IPS-20b (cell line): ENCODE data around the gene DCAF10.
"Not testable (repeated sequence)": the region's sequence is repeated elsewhere in the genome, so short reads cannot be mapped to it uniquely, and the experiment has no call there.

Source experiments
- H3K27ac ChIP-seq: one replicate; pipeline ENCODE4 v1.5.1; 2013; ENCODE audit warnings: low read length
- H3K27me3 ChIP-seq: 2 replicates; pipeline ENCODE4 v1.6.1; 2013; ENCODE audit warnings: mild to moderate bottlenecking, low read length, inconsistent platforms; ENCODE audit not compliant: insufficient read depth
- H3K36me3 ChIP-seq: 2 replicates; pipeline ENCODE4 v1.6.1; 2013; ENCODE audit warnings: low read depth, mild to moderate bottlenecking, inconsistent platforms, low read length, moderate library complexity; ENCODE audit not compliant: insufficient read depth
- H3K4me1 ChIP-seq: 2 replicates; pipeline ENCODE4 v1.6.1; 2013; ENCODE audit warnings: mild to moderate bottlenecking, control low read depth, inconsistent platforms, low read length, moderate library complexity; ENCODE audit not compliant: insufficient read depth
- H3K4me3 ChIP-seq: 2 replicates; pipeline ENCODE4 v1.5.1; 2013; ENCODE audit warnings: mild to moderate bottlenecking, low read length, inconsistent platforms
- H3K9ac ChIP-seq: 2 replicates; pipeline ENCODE4 v1.6.1; 2013; ENCODE audit warnings: low read depth, mild to moderate bottlenecking, inconsistent platforms, low read length, moderate library complexity
- H3K9me3 ChIP-seq: 2 replicates; pipeline ENCODE4 v1.6.1; 2013; ENCODE audit warnings: mild to moderate bottlenecking, low read depth, low read length, inconsistent platforms; ENCODE audit not compliant: insufficient read depth

DCAF10 gene

GRCh38 chr9:37800631-37801286, at the start of gene DCAF10:
Gene DCAF10 (plus strand): TSS chr9:37800797. CDS start chr9:37800867, 70 bp downstream.
- no peaks in the 10 kb centered on the region for H3K36me3 ChIP-seq
- H3K27ac ChIP-seq: peak within 1 kb of the TSS; percentile 14
- H3K9me3 ChIP-seq: no peaks in the 10 kb centered on the region
- H3K27me3 ChIP-seq: no peaks in the 10 kb centered on the region
- peaks cover 13% of the 10 kb centered on the region; the same call in 1 of the 2 replicates for H3K4me1 ChIP-seq
- peak within 1 kb of the TSS; percentile 98 for H3K4me3 ChIP-seq
- peak within 1 kb of the TSS; percentile 92 for H3K9ac ChIP-seq

DNA sequence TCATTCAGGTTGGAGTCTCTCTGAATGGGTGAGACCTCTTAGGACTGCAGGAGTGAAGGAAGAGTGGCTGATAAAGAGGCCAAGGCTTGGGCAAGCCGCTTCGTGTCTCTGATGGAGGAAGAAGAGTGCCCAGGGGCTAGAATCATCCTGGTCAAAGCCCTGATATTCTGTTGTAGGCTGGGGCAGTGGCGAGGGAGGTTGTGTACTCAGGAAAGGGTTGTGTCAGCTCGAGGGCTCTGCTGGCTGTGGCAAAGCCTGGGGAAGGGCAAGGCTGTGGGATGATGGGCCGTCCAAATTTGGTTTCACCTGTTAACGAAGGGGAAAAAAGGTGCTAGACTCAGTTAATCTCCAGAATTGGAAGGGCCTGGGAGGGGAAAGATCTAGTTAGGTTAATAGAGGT, 49.4 kb upstream of the DCAF10 start:
- Histone ChIP-seq H3K9ac (no peak overlapping the region), H3K4me1 (no peaks in the 10 kb centered on the region), H3K27ac (no peak overlapping the region), H3K36me3 (no peaks in the 10 kb centered on the region), H3K27me3 (no peaks in the 10 kb centered on the region), H3K9me3 (no peaks in the 10 kb centered on the region), H3K4me3 (no peak overlapping the region)

- H3K9me3 ChIP-seq, H3K36me3 ChIP-seq, H3K4me1 ChIP-seq, H3K27me3 ChIP-seq, H3K27ac ChIP-seq, H3K4me3 ChIP-seq, H3K9ac ChIP-seq: not testable (repeated sequence)
These were observed 48.9 kb upstream of the DCAF10 start for GRCh38 chr9:37751704-37752103.

GRCh38 chr9:37752112-37752511, 48.5 kb upstream of the DCAF10 start:
- not testable (repeated sequence) for H3K36me3 ChIP-seq, H3K4me3 ChIP-seq, H3K9ac ChIP-seq, H3K27me3 ChIP-seq, H3K27ac ChIP-seq, H3K9me3 ChIP-seq, H3K4me1 ChIP-seq

DNA sequence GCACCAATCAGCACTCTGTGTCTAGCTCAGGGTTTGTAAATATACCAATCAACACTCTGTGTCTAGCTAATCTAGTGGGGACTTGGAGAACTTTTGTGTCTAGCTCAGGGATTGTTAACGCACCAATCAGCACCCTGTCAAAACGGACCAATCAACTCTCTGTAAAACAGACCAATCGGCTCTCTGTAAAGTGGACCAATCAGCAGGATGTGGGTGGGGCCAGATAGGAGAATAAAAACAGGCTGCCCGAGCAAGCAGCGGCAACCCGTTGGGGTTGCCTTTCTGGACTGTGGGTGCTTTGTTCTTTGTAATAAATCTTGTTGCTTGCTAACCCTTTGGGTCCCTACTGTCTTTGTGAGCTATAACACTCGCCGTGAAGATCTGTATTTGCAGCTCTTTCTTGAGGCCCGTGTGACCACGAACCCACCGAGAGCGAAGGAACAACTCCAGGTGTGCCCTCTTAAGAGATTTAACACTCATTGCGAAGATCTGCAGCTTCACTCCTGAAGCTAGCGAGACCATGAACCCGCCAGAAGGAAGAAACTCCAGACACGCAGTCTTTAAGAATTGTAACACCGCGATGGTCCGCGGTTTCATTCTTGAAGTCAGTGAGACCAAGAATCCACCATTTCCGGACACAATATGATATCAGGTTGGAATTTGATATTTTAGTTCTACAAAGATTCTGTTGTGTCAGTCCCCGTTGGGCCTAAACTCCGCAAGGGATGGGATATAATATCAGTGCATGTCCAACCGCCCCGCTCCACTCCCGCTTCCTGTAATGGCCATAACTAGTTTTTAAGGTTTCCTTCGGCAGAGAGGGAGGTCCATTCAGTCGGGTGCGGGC, 47.7 kb upstream of the DCAF10 start:
- Histone ChIP-seq H3K4me3 (peak overlapping the region; percentile 88; the same call in 1 of the 2 replicates), H3K9ac (peak overlapping the region; percentile 76; the same call in 1 of the 2 replicates), H3K27ac (no peak overlapping the region), H3K9me3 (no peaks in the 10 kb centered on the region), H3K27me3 (no peaks in the 10 kb centered on the region), H3K4me1 (no peaks in the 10 kb centered on the region), H3K36me3 (no peaks in the 10 kb centered on the region)

DNA sequence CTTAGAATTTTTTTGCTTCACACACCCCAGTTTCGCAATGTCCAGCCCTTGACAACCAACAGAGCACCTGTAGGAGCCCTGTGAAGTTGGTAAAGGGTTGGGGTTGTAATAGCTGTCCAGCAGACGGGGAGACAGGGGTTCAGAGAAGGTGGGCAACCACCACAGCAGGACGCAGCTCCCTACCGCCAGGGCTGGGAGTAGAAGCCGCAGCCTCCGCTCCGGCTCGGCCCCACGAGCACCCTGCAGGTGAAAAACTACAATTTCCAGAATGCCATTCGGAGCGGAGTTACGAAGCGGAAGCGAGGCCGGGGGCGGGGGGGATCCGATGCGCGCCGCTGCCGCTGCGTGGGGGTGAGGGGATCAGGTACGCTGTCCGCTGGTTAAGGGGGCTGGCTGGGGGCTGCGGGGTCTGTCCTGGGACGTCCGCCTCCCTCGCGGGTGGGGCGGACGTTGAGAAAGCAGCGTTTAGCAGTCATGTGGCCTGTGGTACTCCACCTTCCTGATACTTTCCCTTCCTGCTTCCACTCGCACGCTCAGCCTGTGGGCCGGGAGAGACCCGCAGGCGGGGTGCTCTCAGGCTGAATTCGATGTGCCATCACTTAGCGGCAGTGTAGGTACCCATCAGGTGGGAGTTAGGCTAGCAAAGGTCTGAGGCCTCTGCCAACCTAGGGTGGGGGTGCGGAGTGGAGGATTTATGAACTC, 47.0 kb upstream of the DCAF10 start, which contains the start of gene TRMT10B:
Gene TRMT10B, plus strand, starts transcription at position 317 of the 702 bp plus-strand sequence. CDS start 8,127 bp downstream, outside the sequence.
- peak within 1 kb of the TSS; percentile 88 for H3K4me3 ChIP-seq
- no peaks in the 10 kb centered on the region for H3K9me3 ChIP-seq
- no peaks in the 10 kb centered on the region for H3K27me3 ChIP-seq
- no peaks in the 10 kb centered on the region for H3K36me3 ChIP-seq
- no peak within 1 kb of the TSS for H3K27ac ChIP-seq
- H3K4me1 ChIP-seq: no peaks in the 10 kb centered on the region
- H3K9ac ChIP-seq: peak within 1 kb of the TSS; percentile 76

GRCh38 chr9:37758747-37759146, 41.9 kb upstream of the DCAF10 start:
- Histone ChIP-seq H3K9me3 (no peaks in the 10 kb centered on the region), H3K27me3 (no peaks in the 10 kb centered on the region), H3K36me3 (no peaks in the 10 kb centered on the region), H3K4me3 (no peak overlapping the region), H3K9ac (no peak overlapping the region), H3K27ac (no peak overlapping the region), H3K4me1 (no peaks in the 10 kb centered on the region)

DNA sequence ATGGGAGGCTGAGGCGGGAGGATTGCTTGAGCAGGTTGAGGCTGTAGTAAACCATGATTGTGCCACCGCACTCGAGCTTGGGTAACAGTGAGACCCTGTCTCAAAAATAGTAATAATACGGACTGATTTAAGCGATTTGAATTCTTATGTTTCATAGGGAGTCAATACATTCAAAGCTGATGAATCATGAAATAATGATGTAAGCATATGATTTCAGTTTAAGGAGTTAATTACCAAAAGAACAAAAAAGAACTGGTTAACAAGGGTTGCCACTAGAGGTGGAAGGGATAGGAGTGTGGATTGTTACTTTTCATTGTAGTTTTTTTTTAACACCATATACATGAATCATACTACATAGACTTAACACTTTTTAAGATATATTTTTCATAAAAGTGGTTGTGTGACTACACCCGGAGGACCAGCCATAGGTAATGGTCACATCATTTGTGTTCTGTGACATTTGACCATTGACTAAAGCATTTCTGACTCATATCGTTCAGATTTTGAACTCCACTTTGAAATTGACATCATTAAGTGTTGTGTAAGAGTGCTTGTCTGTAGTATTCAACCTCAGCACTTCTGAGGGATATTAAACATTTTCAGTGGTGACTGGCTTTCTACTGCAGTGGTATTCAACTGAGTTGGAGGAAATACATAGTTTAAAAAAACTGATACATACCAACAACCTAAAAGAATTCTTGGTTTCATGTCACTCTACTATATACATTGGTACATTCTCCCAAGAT, 40.0 kb upstream of the DCAF10 start:
- H3K27me3 ChIP-seq: no peaks in the 10 kb centered on the region
- no peaks in the 10 kb centered on the region for H3K9me3 ChIP-seq
- no peaks in the 10 kb centered on the region for H3K36me3 ChIP-seq
- no peak overlapping the region for H3K27ac ChIP-seq
- no peaks in the 10 kb centered on the region for H3K4me1 ChIP-seq
- no peak overlapping the region for H3K4me3 ChIP-seq
- no peak overlapping the region for H3K9ac ChIP-seq

GRCh38 chr9:37761511-37761910, 39.1 kb upstream of the DCAF10 start:
- Histone ChIP-seq H3K9ac (no peak overlapping the region), H3K36me3 (no peaks in the 10 kb centered on the region), H3K27ac (no peak overlapping the region), H3K9me3 (no peaks in the 10 kb centered on the region), H3K4me3 (no peak overlapping the region), H3K27me3 (no peaks in the 10 kb centered on the region), H3K4me1 (no peaks in the 10 kb centered on the region)

- H3K4me1 ChIP-seq, H3K9me3 ChIP-seq, H3K27ac ChIP-seq, H3K4me3 ChIP-seq, H3K36me3 ChIP-seq, H3K9ac ChIP-seq, H3K27me3 ChIP-seq: not testable (repeated sequence)
These were observed 35.3 kb upstream of the DCAF10 start for GRCh38 chr9:37765263-37765662.

DNA sequence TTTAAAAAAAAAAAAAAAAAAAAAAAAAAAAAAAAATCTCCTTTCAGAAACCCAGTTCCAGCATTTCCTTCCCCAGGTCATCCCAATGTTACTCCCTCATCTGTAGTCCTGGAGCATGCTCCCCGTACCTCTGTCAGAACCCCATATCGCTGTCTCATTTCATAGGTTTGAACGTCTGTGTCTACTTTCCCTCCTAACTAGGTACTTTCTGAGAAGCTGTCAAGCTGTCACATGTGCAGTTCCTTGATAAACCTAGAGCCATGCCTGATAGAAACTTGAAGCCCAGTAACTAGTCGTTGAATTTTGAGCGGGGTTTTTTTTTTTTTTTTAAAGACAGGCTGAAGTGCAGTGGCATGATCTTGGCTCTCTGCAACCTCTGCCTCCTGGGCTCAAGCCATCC, 31.3 kb upstream of the DCAF10 start:
- Histone ChIP-seq H3K4me3 (no peak overlapping the region), H3K27me3 (no peaks in the 10 kb centered on the region), H3K9ac (no peak overlapping the region), H3K9me3 (no peaks in the 10 kb centered on the region), H3K4me1 (no peaks in the 10 kb centered on the region), H3K36me3 (peaks cover 22% of the 10 kb centered on the region), H3K27ac (no peak overlapping the region)
